HL-60 (cell line): ENCODE measurements around the gene IPCEF1.
"Not testable (repeated sequence)": the region's sequence is repeated elsewhere in the genome, so short reads cannot be mapped to it uniquely, and the experiment has no call there.

Experiments used
- DNase-seq, 2 experiments: peaks; one replicate each; pipeline ENCODE4 v3.0.0-alpha.2; 2010 to 2020; ENCODE audit warnings: low read depth in 1 of 2, low spot score in 1 of 2
- H3K27ac ChIP-seq: fragments of 250-450 bp; sonication (Bioruptor Pico); replicated peaks from 2 replicates; pipeline ENCODE4 v1.5.1; 2020; ENCODE audit warnings: mild to moderate bottlenecking, moderate library complexity
- H3K27me3 ChIP-seq: fragments of 250-450 bp; sonication (Bioruptor Pico); 2 replicates; pipeline ENCODE4 v1.5.1; 2021; ENCODE audit warnings: mild to moderate bottlenecking, moderate library complexity; ENCODE audit not compliant: insufficient read depth, poor library complexity, severe bottlenecking
- H3K4me3 ChIP-seq: replicated peaks from 2 replicates; pipeline ENCODE4 v1.5.1; 2011; ENCODE audit warnings: mild to moderate bottlenecking, control low read depth, low read length; ENCODE audit not compliant: insufficient read depth
- GABPA ChIP-seq: IDR thresholded peaks from 2 replicates; pipeline ENCODE4 v1.6.1; 2012; ENCODE audit warnings: low read depth
- POLR2AphosphoS5 ChIP-seq: IDR thresholded peaks from 2 replicates; pipeline ENCODE4 v1.6.1; 2012; ENCODE audit warnings: low read depth
- SPI1 ChIP-seq: IDR thresholded peaks from 2 replicates; pipeline ENCODE4 v1.6.1; 2012; ENCODE audit warnings: low read depth, mild to moderate bottlenecking, borderline replicate concordance
- TF ChIP-seq, protein P1 (sequence below): IDR thresholded peaks from one replicate; pipeline ENCODE4 v1.5.1; 2011; ENCODE audit warnings: low read length, control low read depth, inconsistent platforms; ENCODE audit not compliant: insufficient read depth
- TF ChIP-seq, protein P2 (sequence below): IDR thresholded peaks from 2 replicates; pipeline ENCODE4 v1.6.1; 2012; ENCODE audit warnings: low read depth; ENCODE audit not compliant: insufficient replicate concordance

Gene IPCEF1

DNA sequence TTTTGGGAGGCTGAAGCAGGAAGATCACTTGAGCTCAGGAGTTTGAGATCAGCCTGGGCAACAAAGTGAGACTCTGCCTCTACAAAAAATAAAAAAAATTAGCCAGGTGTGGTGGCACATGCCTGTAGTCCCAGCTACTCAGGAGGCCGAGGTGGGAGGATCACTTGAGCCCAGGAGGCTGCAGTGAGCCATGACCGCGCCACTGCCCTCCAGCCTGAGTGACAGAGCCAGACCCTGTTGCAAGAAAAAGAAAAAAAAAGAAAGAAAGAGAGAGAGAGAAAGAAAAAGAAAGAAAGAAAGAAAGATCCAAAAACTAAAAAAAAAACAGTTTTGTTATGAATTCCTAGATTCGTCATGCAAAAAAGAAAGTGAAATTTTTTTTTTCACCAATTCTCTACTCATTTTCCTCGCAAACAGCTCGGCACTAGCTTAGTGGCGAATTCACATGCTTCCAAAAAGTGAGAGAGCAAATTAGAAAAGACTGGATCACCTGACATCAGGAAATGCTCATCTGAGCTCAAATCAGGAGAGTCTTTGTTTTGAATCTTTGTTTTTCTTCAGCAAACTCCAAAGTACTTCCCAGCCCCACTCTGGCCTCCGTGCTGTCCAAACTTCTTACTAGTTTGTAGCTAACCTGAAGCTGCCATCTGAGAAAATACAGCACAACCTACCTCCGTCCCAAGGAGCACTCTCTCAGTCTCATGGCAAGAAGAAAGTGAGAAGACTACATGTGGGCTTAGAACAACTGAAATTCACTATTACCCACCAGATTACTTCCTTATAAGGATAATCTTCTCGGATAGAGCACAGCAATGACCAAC lies 27.0 kb downstream of the IPCEF1 start:
- Histone ChIP-seq H3K27ac (no peak overlapping the region), H3K4me3 (no peak overlapping the region), H3K27me3 (no peaks in the 10 kb centered on the region)
- TF ChIP-seq POLR2AphosphoS5, result no peak
- TF ChIP-seq SPI1, result no peak
- TF ChIP-seq, protein P1, sequence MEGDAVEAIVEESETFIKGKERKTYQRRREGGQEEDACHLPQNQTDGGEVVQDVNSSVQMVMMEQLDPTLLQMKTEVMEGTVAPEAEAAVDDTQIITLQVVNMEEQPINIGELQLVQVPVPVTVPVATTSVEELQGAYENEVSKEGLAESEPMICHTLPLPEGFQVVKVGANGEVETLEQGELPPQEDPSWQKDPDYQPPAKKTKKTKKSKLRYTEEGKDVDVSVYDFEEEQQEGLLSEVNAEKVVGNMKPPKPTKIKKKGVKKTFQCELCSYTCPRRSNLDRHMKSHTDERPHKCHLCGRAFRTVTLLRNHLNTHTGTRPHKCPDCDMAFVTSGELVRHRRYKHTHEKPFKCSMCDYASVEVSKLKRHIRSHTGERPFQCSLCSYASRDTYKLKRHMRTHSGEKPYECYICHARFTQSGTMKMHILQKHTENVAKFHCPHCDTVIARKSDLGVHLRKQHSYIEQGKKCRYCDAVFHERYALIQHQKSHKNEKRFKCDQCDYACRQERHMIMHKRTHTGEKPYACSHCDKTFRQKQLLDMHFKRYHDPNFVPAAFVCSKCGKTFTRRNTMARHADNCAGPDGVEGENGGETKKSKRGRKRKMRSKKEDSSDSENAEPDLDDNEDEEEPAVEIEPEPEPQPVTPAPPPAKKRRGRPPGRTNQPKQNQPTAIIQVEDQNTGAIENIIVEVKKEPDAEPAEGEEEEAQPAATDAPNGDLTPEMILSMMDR, result no peak
- TF ChIP-seq, protein P2, sequence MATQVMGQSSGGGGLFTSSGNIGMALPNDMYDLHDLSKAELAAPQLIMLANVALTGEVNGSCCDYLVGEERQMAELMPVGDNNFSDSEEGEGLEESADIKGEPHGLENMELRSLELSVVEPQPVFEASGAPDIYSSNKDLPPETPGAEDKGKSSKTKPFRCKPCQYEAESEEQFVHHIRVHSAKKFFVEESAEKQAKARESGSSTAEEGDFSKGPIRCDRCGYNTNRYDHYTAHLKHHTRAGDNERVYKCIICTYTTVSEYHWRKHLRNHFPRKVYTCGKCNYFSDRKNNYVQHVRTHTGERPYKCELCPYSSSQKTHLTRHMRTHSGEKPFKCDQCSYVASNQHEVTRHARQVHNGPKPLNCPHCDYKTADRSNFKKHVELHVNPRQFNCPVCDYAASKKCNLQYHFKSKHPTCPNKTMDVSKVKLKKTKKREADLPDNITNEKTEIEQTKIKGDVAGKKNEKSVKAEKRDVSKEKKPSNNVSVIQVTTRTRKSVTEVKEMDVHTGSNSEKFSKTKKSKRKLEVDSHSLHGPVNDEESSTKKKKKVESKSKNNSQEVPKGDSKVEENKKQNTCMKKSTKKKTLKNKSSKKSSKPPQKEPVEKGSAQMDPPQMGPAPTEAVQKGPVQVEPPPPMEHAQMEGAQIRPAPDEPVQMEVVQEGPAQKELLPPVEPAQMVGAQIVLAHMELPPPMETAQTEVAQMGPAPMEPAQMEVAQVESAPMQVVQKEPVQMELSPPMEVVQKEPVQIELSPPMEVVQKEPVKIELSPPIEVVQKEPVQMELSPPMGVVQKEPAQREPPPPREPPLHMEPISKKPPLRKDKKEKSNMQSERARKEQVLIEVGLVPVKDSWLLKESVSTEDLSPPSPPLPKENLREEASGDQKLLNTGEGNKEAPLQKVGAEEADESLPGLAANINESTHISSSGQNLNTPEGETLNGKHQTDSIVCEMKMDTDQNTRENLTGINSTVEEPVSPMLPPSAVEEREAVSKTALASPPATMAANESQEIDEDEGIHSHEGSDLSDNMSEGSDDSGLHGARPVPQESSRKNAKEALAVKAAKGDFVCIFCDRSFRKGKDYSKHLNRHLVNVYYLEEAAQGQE, result no peak
- no peak for TF ChIP-seq GABPA
- DNase-seq, result no peak

DNA sequence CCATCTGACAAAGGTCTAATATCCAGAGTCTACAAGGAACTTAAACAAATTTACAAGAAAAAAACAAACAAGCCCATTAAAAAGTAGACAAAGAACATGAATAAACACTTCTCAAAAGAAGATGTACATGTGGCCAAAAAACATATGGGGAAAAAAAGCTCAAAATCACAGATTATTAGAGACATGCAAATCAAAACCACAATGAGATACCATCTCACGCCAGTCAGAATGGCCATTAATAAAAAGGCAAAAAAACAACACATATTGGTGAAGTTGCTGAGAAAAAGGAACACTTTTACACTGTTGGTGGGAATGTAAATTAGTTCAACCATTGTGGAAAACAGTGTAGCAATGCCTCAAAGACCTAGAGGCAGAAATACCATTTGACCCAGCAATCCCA lies 29.3 kb downstream of the IPCEF1 start:
- DNase-seq, H3K4me3 ChIP-seq, H3K27ac ChIP-seq, H3K27me3 ChIP-seq: not testable (repeated sequence)

DNA sequence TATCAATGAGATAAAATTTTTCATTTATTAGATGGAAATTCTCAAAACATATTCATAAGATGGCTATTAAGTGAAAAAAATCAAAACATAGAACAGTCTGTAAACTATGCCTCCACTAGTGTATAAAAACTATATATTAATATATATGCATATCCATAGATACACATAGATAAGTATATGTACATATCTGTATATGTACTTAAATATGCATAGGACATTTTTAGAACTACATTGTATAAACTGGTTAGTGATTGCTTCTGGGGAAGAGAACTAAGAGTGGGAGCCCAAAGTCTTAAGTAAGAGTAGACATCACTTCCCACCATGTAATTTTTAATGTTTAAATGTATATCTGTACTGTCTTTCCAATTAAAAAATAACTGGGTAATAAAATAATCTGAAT lies 31.5 kb downstream of the IPCEF1 start:
- no peak overlapping the region for H3K4me3 ChIP-seq
- TF ChIP-seq GABPA (no peak), POLR2AphosphoS5 (no peak), SPI1 (no peak)
- TF ChIP-seq, protein P1, result no peak
- TF ChIP-seq, protein P2, result no peak
- H3K27me3 ChIP-seq, result no peaks in the 10 kb centered on the region
- DNase-seq, result no peak
- H3K27ac ChIP-seq, result no peak overlapping the region

DNA sequence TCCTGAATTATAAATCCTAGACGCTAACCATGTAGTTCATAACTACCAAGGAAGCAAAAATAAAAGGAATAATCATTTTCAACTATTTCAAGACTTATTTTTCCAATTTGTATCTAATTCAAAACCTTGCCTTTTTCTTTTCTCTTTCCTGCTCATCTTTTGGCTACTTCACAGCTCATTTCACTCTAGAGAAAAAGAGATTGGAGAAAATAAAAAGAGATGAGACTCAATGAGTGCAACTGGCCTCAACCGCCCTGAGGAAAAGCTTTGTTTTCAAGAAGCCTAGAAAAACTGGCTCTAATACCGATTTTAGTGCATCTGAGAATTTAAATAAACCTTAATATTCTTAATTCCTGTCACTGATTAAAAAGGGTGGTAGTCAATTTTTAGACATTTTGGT lies 36.4 kb downstream of the IPCEF1 start:
- DNase-seq, result no peak
- Histone ChIP-seq H3K27ac (no peak overlapping the region), H3K27me3 (no peaks in the 10 kb centered on the region), H3K4me3 (no peak overlapping the region)
- TF ChIP-seq GABPA (no peak), POLR2AphosphoS5 (no peak), SPI1 (no peak)
- TF ChIP-seq, protein P2, result no peak
- TF ChIP-seq, protein P1, result no peak
